ENCODE data around the gene MIS18A. TPM values are rescaled to one million over a fixed set of nuclear protein-coding genes. Genes with fewer than 3 reads are reported as not detected.

The MIS18A gene
- total and polyA plus RNA-seq, 12 donors: 3.4 to 12.6 (median 8.4) TPM

DNA sequence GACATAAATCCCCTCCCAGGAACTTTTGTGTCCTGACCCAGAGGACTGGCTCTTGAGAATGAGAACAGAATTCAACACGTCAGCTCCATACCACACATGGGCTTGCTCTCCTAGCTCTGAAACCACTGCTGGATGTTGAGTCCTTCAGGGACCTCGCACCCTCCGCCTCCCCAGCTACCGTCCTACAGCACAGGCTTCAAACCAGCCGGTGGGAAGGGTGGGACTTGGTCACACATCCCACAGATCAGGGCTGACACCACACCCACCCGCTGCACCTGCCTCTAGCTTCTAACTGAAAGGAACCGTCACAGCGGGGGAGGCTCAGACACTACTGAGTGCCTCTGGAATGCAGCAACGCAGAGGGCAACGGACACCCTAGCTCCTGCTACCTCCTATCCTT lies 43.8 kb upstream of the MIS18A start:
- Histone ChIP-seq H3K4me3 (no peak overlapping the region), H3K27me3 (no peaks in the 10 kb centered on the region), H3K4me1 (replicated peaks in 1 of 2) (peaks cover 1 to 2% of the 10 kb centered on the region in 2 donors), H3K36me3 (replicated peaks in 1 of 2) (peaks cover 0 to 84% of the 10 kb centered on the region in 2 donors), H3K27ac (no peak overlapping the region), H3K9me3 (replicated peaks in 1 of 3) (no peaks in the 10 kb centered on the region)
- intact Hi-C loops (cut with DNase I): no loop called here
- DNase-seq: peak in 1 of 7 donors; percentile 43
- no peak for TF ChIP-seq POLR2A (IDR thresholded peaks at IDR 0.05)
- TF ChIP-seq, protein P1, sequence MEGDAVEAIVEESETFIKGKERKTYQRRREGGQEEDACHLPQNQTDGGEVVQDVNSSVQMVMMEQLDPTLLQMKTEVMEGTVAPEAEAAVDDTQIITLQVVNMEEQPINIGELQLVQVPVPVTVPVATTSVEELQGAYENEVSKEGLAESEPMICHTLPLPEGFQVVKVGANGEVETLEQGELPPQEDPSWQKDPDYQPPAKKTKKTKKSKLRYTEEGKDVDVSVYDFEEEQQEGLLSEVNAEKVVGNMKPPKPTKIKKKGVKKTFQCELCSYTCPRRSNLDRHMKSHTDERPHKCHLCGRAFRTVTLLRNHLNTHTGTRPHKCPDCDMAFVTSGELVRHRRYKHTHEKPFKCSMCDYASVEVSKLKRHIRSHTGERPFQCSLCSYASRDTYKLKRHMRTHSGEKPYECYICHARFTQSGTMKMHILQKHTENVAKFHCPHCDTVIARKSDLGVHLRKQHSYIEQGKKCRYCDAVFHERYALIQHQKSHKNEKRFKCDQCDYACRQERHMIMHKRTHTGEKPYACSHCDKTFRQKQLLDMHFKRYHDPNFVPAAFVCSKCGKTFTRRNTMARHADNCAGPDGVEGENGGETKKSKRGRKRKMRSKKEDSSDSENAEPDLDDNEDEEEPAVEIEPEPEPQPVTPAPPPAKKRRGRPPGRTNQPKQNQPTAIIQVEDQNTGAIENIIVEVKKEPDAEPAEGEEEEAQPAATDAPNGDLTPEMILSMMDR (IDR thresholded peaks at IDR 0.05): no peak
- WGBS, 4 donors: 91 to 96% (median 95%) methylated on average over 5 to 10 of the region's 10 CpGs

DNA sequence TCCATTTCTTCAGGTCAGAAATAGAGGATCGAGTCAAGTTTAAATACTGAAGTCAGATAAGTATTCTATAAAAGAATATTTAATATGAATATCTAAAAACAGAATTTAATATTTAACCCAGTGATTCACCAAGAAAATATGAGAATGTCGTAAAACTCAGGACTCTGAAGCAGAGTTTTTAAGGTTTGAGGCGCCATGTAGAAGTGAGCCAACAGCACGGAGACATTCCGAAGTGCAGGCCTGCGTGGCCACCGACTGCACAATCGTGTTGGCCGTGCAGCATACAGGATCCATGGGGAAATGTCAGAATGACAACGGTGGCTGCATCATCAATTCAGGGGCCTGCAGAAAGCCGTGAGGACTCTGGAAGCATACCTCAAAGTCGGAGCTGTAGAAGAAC lies 43.3 kb upstream of the MIS18A start:
- H3K9me3 ChIP-seq (replicated peaks in 1 of 3): no peaks in the 10 kb centered on the region
- WGBS, 4 donors: 91 to 95% (median 94%) methylated on average over 12 of the region's 12 CpGs
- no peak overlapping the region for H3K27ac ChIP-seq
- no peaks in the 10 kb centered on the region for H3K4me1 ChIP-seq (replicated peaks in 1 of 2)
- no peak for DNase-seq
- H3K4me3 ChIP-seq: no peak overlapping the region
- intact Hi-C loops (cut with DNase I): no loop called here
- TF ChIP-seq POLR2A (IDR thresholded peaks at IDR 0.05): no peak
- TF ChIP-seq, protein P1 (IDR thresholded peaks at IDR 0.05): no peak
- H3K36me3 ChIP-seq (replicated peaks in 1 of 2): peaks cover 0 to 90% of the 10 kb centered on the region in 2 donors
- H3K27me3 ChIP-seq: no peaks in the 10 kb centered on the region

GRCh38 chr21:32321480-32321879 lies 42.6 kb upstream of the MIS18A start:
- intact Hi-C loops (cut with DNase I): no loop called here
- no peaks in the 10 kb centered on the region for H3K9me3 ChIP-seq (replicated peaks in 1 of 3)

GRCh38 chr21:32320726-32321125 lies 41.9 kb upstream of the MIS18A start:
- intact Hi-C loops (cut with DNase I): no loop called here
- no peaks in the 10 kb centered on the region for H3K27me3 ChIP-seq
- peaks cover 0 to 100% of the 10 kb centered on the region in 2 donors for H3K36me3 ChIP-seq (replicated peaks in 1 of 2)
- WGBS, 4 donors: 90 to 96% (median 93%) methylated on average over 10 to 13 of the region's 13 CpGs
- DNase-seq: peak in 1 of 7 donors; percentile 36
- no peak overlapping the region for H3K4me3 ChIP-seq
- no peaks in the 10 kb centered on the region for H3K9me3 ChIP-seq (replicated peaks in 1 of 3)
- no peak for TF ChIP-seq POLR2A (IDR thresholded peaks at IDR 0.05)
- TF ChIP-seq, protein P1 (IDR thresholded peaks at IDR 0.05): no peak
- H3K4me1 ChIP-seq (replicated peaks in 1 of 2): no peaks in the 10 kb centered on the region
- no peak overlapping the region for H3K27ac ChIP-seq

More at GRCh38 chr21:32321480-32321879, 42.6 kb upstream of the MIS18A start:
- Histone ChIP-seq H3K27me3 (no peaks in the 10 kb centered on the region), H3K36me3 (replicated peaks in 1 of 2) (peaks cover 0 to 95% of the 10 kb centered on the region in 2 donors), H3K4me1 (replicated peaks in 1 of 2) (no peaks in the 10 kb centered on the region), H3K4me3 (no peak overlapping the region), H3K27ac (no peak overlapping the region)
- peak in 1 of 7 donors; percentile 39 for DNase-seq
- TF ChIP-seq, protein P1 (IDR thresholded peaks at IDR 0.05): no peak
- no peak for TF ChIP-seq POLR2A (IDR thresholded peaks at IDR 0.05)
- 95 to 97% (median 95%) methylated on average over 10 to 13 of the region's 13 CpGs for WGBS, 4 donors

All from adrenal gland (tissue), 12 donors.